HG02885 (cell line): ENCODE results near the gene TNFRSF8.
"Not testable (repeated sequence)": the region's sequence is repeated elsewhere in the genome, so short reads cannot be mapped to it uniquely, and the experiment has no call there.

Experiments used
- ATAC-seq: cut with Tn5 transposase; IDR thresholded peaks from one replicate; pipeline ENCODE4 v1.9.1; 2021; ENCODE audit warnings: mild to moderate bottlenecking; ENCODE audit not compliant: unreplicated experiment, poor library complexity

TNFRSF8 gene

GRCh38 chr1:12106861-12107260 lies 43.8 kb downstream of the TNFRSF8 start:
- ATAC-seq: not testable (repeated sequence)

- no peak for ATAC-seq
Measured at GRCh38 chr1:12107718-12108117, 44.6 kb downstream of the TNFRSF8 start.

- ATAC-seq: no peak
Measured at GRCh38 chr1:12109901-12110300, 46.8 kb downstream of the TNFRSF8 start.

GRCh38 chr1:12111741-12112140 lies 48.6 kb downstream of the TNFRSF8 start:
- no peak for ATAC-seq

GRCh38 chr1:12112711-12113161 lies 49.6 kb downstream of the TNFRSF8 start:
- no peak for ATAC-seq

GRCh38 chr1:12113433-12114339 lies 50.6 kb downstream of the TNFRSF8 start:
- ATAC-seq: no peak

- ATAC-seq: no peak
Measured at GRCh38 chr1:12114340-12114683, 51.2 kb downstream of the TNFRSF8 start.

- ATAC-seq: no peak
Measured at GRCh38 chr1:12114916-12115315, 51.8 kb downstream of the TNFRSF8 start.

GRCh38 chr1:12121212-12122003 lies 58.3 kb downstream of the TNFRSF8 start:
- no peak for ATAC-seq

- ATAC-seq: no peak
Measured at GRCh38 chr1:12123172-12123571, 60.1 kb downstream of the TNFRSF8 start.

- no peak for ATAC-seq
Measured at GRCh38 chr1:12124693-12125421, 61.8 kb downstream of the TNFRSF8 start.

GRCh38 chr1:12125422-12126355 lies 62.6 kb downstream of the TNFRSF8 start:
- no peak for ATAC-seq

- ATAC-seq: no peak
Measured at GRCh38 chr1:12126781-12127180, 63.7 kb downstream of the TNFRSF8 start.

GRCh38 chr1:12127206-12127810 lies 64.2 kb downstream of the TNFRSF8 start:
- no peak for ATAC-seq

- ATAC-seq: no peak
Measured at GRCh38 chr1:12128120-12128519, 65.0 kb downstream of the TNFRSF8 start.

GRCh38 chr1:12129624-12130023 lies 66.5 kb downstream of the TNFRSF8 start:
- no peak for ATAC-seq

GRCh38 chr1:12130466-12131130 lies 67.5 kb downstream of the TNFRSF8 start:
- ATAC-seq: no peak

- no peak for ATAC-seq
Measured at GRCh38 chr1:12132078-12132477, 69.0 kb downstream of the TNFRSF8 start.

- no peak for ATAC-seq
Measured at GRCh38 chr1:12134716-12135115, 71.6 kb downstream of the TNFRSF8 start.
